ENCODE results near the gene RHOC.
A peak's percentile ranks its signal among the peaks of the same experiment; 100 is the strongest.

RHOC gene

GRCh38 chr1:112717263-112717873 is 10.4 kb upstream of the RHOC start:
- DNase-seq (ENCODE audit: low read depth): no peak
- in situ Hi-C loops (cut with HindIII; ENCODE audit: low sequenced_read_pairs): loop anchor here (5.0 kb wide), 2 partner anchors 80 to 325 kb away; no protein-coding TSS in a partner anchor
- no peak overlapping the region for H3K4me3 ChIP-seq (ENCODE audit: low read depth, low read length)
- TF ChIP-seq CTCF (IDR thresholded peaks at IDR 0.05; ENCODE audit: low read depth, low read length, missing control alignments): no peak

- peak; percentile 95 for TF ChIP-seq CTCF (IDR thresholded peaks at IDR 0.05; ENCODE audit: low read depth, low read length, missing control alignments)
- in situ Hi-C loops (cut with HindIII; ENCODE audit: low sequenced_read_pairs): loop anchor here (5.0 kb wide), 2 partner anchors 81 to 326 kb away; no protein-coding TSS in a partner anchor
- DNase-seq (ENCODE audit: low read depth): peak; percentile 87
Observed at GRCh38 chr1:112716133-112716720, 9.3 kb upstream of the RHOC start.

GRCh38 chr1:112715264-112716053 is 8.5 kb upstream of the RHOC start, which contains the start of gene PPM1J:
PPM1J (minus strand) TSS chr1:112715332; CDS start chr1:112715301, 31 bp downstream.
- TF ChIP-seq CTCF (IDR thresholded peaks at IDR 0.05; ENCODE audit: low read depth, low read length, missing control alignments): no peak
- in situ Hi-C loops (cut with HindIII; ENCODE audit: low sequenced_read_pairs): loop anchor here (5.0 kb wide), 2 partner anchors 82 to 327 kb away; no protein-coding TSS in a partner anchor
- peak; percentile 50 for DNase-seq (ENCODE audit: low read depth)
- peak within 1 kb of the TSS; percentile 60 for H3K4me3 ChIP-seq (ENCODE audit: low read depth, low read length)

More at GRCh38 chr1:112716133-112716720, 9.3 kb upstream of the RHOC start:
- H3K4me3 ChIP-seq (ENCODE audit: low read depth, low read length): peak overlapping the region; percentile 60

- TF ChIP-seq CTCF (IDR thresholded peaks at IDR 0.05; ENCODE audit: low read depth, low read length, missing control alignments): no peak
- in situ Hi-C loops (cut with HindIII; ENCODE audit: low sequenced_read_pairs): loop anchor here (5.0 kb wide), 2 partner anchors 83 to 328 kb away; no protein-coding TSS in a partner anchor
- peak overlapping the region; percentile 60 for H3K4me3 ChIP-seq (ENCODE audit: low read depth, low read length)
- DNase-seq (ENCODE audit: low read depth): no peak
Observed at GRCh38 chr1:112714313-112715263, 7.7 kb upstream of the RHOC start.

- peak overlapping the region; percentile 60 for H3K4me3 ChIP-seq (ENCODE audit: low read depth, low read length)
- no peak for DNase-seq (ENCODE audit: low read depth)
- in situ Hi-C loops (cut with HindIII; ENCODE audit: low sequenced_read_pairs): no loop called here
Observed at GRCh38 chr1:112713466-112714312, 6.8 kb upstream of the RHOC start.

More at GRCh38 chr1:112713466-112714312, 6.8 kb upstream of the RHOC start:
- no peak for TF ChIP-seq CTCF (IDR thresholded peaks at IDR 0.05; ENCODE audit: low read depth, low read length, missing control alignments)

Data from astrocyte of the cerebellum (primary cell).